K562 (cell line): ENCODE results near the gene PCDHGA7.

ENCODE experiments used
- CHD2 ChIP-seq: IDR thresholded peaks from 2 replicates; pipeline ENCODE4 v1.6.1; 2011; ENCODE audit warnings: low read depth, low read length
- CTCF ChIP-seq, 3 experiments: IDR thresholded peaks in 2 of 3; conservative IDR thresholded peaks in 1 of 3; 2 replicates each; pipeline ENCODE4 v1.5.1; 2011 to 2012; ENCODE audit warnings: low read length in 3 of 3, mild to moderate bottlenecking in 3 of 3, control low read depth in 2 of 3, improper control_type of control experiment in 1 of 3, inconsistent platforms in 1 of 3, low read depth in 1 of 3, mixed read lengths in 1 of 3, moderate library complexity in 1 of 3; ENCODE audit not compliant: insufficient read depth in 2 of 3
- FOXJ3 ChIP-seq: sonication (generic); formaldehyde crosslinking; IDR thresholded peaks from 2 replicates; pipeline ENCODE4 v1.4.0; 2020; ENCODE audit warnings: mild to moderate bottlenecking, missing genetic modification reagents
- RBM39 ChIP-seq: fragments of 200-400 bp; formaldehyde crosslinking; optimal IDR thresholded peaks from 2 replicates; pipeline ENCODE3; 2018; ENCODE audit warnings: low read depth, low read length
- SP1 ChIP-seq: sonication (generic); formaldehyde crosslinking; IDR thresholded peaks from 2 replicates; pipeline ENCODE4 v1.8.1; 2022; ENCODE audit warnings: mild to moderate bottlenecking, missing genetic modification reagents
- ZNF644 ChIP-seq: fragments of 200-800 bp; sonication (Bioruptor generic); IDR thresholded peaks from 2 replicates; pipeline ENCODE4 v1.6.1; 2016; ENCODE audit warnings: low read depth, missing genetic modification characterization, missing compliant biosample characterization

DNA sequence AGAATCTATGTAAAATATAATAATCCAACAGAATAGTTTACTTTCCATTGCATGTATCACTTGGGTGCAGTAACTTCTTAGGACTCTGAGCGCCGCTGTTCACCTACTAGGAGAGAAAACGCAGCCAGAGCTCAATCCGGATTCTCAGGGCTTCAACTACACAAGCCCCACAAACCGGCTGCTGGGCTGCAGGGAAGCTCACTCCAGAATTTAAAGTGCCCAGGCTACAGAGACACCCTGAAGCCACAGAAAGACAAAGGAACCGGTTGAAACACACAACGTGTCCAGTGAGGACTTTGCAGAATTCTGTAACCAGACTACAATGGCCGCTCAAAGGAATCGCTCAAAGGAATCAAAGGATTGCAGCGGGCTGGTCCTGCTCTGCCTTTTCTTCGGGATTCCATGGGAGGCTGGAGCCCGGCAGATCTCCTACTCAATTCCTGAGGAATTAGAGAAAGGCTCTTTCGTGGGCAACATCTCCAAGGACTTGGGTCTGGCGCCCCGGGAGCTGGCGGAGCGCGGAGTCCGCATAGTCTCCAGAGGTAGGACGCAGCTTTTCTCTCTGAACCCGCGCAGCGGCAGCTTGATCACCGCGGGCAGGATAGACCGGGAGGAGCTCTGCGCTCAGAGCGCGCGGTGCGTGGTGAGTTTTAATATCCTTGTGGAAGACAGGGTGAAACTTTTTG is 30.5 kb downstream of the PCDHGA7 start, which contains the start of gene PCDHGA10:
- TF ChIP-seq FOXJ3 (CRISPR knock-in tag) (no peak), ZNF644 (tag) (no peak), CHD2 (no peak), SP1 (CRISPR knock-in tag) (no peak), RBM39 (no peak), CTCF (IDR thresholded peaks at IDR 0.05 in 2 of 3, conservative IDR thresholded peaks at IDR 0.05 in 1 of 3; ENCODE audit: insufficient read depth in 2 of 3, low read depth in 1 of 3, low read length in 3 of 3) (peak; percentile 66 to 78 (median 72))
